ENCODE results near the gene CRHR2. TPM values are rescaled to one million over a fixed set of nuclear protein-coding genes. Genes with fewer than 3 reads are reported as not detected.

The CRHR2 gene
- total and polyA plus RNA-seq, 7 donors = under 0.01 TPM; not detected in 6

DNA sequence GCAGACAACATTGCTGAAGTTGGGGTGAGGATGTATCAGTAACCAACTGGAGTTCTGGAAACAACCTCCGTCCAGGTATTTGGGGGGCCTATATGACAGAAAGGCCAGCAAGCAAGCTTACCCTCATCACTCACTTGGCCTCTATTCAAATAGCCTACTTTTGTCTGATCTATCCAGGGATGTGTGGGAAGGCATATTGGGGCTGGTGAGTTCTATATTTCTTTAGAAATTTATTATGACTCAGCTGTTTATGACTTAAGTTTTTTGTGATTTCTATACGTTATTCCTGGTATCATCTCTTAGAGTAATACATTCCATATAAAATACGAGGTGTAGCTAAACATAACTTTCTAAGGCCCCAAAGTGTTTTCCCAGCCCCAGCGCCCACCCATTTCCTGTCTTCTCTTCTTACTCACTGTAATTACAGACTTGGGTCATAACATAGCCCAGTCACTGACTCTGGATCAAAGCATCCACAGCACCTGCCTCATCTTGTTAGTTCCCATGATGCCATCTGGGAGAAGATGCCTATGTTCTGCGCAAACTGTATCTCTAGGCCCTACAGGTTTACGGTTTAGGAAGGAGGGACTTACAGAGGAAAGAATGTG is 69.5 kb downstream of the CRHR2 start:
- Histone ChIP-seq H3K4me1 (no peaks in the 10 kb centered on the region), H3K27me3 (no peaks in the 10 kb centered on the region), H3K36me3 (peaks cover 8 to 94% (median 35%) of the 10 kb centered on the region in 4 donors), H3K9me3 (no peaks in the 10 kb centered on the region), H3K4me3 (no peak overlapping the region), H3K27ac (no peak overlapping the region)
- TF ChIP-seq, protein P1, sequence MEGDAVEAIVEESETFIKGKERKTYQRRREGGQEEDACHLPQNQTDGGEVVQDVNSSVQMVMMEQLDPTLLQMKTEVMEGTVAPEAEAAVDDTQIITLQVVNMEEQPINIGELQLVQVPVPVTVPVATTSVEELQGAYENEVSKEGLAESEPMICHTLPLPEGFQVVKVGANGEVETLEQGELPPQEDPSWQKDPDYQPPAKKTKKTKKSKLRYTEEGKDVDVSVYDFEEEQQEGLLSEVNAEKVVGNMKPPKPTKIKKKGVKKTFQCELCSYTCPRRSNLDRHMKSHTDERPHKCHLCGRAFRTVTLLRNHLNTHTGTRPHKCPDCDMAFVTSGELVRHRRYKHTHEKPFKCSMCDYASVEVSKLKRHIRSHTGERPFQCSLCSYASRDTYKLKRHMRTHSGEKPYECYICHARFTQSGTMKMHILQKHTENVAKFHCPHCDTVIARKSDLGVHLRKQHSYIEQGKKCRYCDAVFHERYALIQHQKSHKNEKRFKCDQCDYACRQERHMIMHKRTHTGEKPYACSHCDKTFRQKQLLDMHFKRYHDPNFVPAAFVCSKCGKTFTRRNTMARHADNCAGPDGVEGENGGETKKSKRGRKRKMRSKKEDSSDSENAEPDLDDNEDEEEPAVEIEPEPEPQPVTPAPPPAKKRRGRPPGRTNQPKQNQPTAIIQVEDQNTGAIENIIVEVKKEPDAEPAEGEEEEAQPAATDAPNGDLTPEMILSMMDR (IDR thresholded peaks at IDR 0.05) = no peak
- TF ChIP-seq POLR2A (IDR thresholded peaks at IDR 0.05) = no peak
- TF ChIP-seq POLR2AphosphoS5 (IDR thresholded peaks at IDR 0.05) = no peak
- TF ChIP-seq EP300 (IDR thresholded peaks at IDR 0.05) = no peak
- intact Hi-C loops (cut with DNase I) = no loop called here
- 86 to 89% methylated on average over 6 of the region's 6 CpGs for WGBS, 2 donors
- no peak for DNase-seq

GRCh38 chr7:30605832-30606231 is 76.4 kb downstream of the CRHR2 start:
- Histone ChIP-seq H3K36me3 (peaks cover 19 to 100% (median 38%) of the 10 kb centered on the region in 4 donors), H3K4me3 (no peak overlapping the region), H3K27me3 (no peaks in the 10 kb centered on the region), H3K9me3 (no peaks in the 10 kb centered on the region), H3K27ac (no peak overlapping the region), H3K4me1 (no peaks in the 10 kb centered on the region)
- WGBS, 2 donors = 97 to 98% methylated on average over 3 of the region's 3 CpGs
- no peak for DNase-seq
- intact Hi-C loops (cut with DNase I) = no loop called here
- TF ChIP-seq POLR2A (IDR thresholded peaks at IDR 0.05) = no peak
- TF ChIP-seq, protein P1 (IDR thresholded peaks at IDR 0.05) = no peak
- no peak for TF ChIP-seq EP300 (IDR thresholded peaks at IDR 0.05)
- no peak for TF ChIP-seq POLR2AphosphoS5 (IDR thresholded peaks at IDR 0.05)

DNA sequence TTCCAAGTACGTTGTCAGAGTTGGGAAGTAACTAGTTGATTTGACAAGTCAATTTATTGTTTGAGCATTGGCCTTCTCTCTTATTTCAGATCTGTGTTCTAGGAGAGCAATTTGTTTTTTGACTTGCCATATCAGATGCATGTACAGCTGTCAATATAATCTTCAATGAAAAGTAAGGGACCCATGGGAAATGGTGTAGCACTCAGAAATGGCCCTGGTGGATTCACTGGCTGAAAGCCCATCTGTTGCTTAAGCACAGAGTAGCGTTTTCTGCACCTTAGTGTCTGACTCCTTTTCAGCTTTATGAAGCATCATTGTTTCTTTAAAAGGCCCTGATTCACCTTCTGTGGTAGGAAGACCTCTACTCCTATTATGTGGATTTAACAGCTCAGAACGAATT is 77.4 kb downstream of the CRHR2 start:
- intact Hi-C loops (cut with DNase I) = no loop called here
- 93% methylated on average over 3 of the region's 3 CpGs for WGBS, 2 donors
- Histone ChIP-seq H3K27me3 (no peaks in the 10 kb centered on the region), H3K9me3 (no peaks in the 10 kb centered on the region), H3K27ac (no peak overlapping the region), H3K36me3 (peaks cover 19 to 100% (median 39%) of the 10 kb centered on the region in 4 donors), H3K4me3 (no peak overlapping the region), H3K4me1 (no peaks in the 10 kb centered on the region)
- TF ChIP-seq, protein P1 (IDR thresholded peaks at IDR 0.05) = no peak
- TF ChIP-seq POLR2A (IDR thresholded peaks at IDR 0.05) (no peak), EP300 (IDR thresholded peaks at IDR 0.05) (no peak), POLR2AphosphoS5 (IDR thresholded peaks at IDR 0.05) (no peak)
- DNase-seq = no peak

Other genes starting within 250 kb of the CRHR2 start
- gene NOD1, start 203.7 kb downstream of the CRHR2 start, total RNA-seq = 10 to 100 TPM in 2 of 4 donors, 1 to 10 TPM in 2; 5.9 to 17.5 (median 9.3) TPM
- 10 to 100 TPM in 1 of 3 donors, 1 to 10 TPM in 2; 3.0 to 14.1 (median 3.0) TPM for gene NOD1, start 203.7 kb downstream of the CRHR2 start, polyA plus RNA-seq
- gene GGCT, start 177.6 kb downstream of the CRHR2 start, total RNA-seq = 10 to 100 TPM; 18.8 to 40.9 (median 24.1) TPM
- gene GGCT, start 177.6 kb downstream of the CRHR2 start, polyA plus RNA-seq = 10 to 100 TPM; 64.9 to 97.3 (median 87.3) TPM
- 10 to 100 TPM; 38.3 to 50.1 (median 45.2) TPM for gene GARS1, start 87.6 kb downstream of the CRHR2 start, total RNA-seq
- 100 to 1,000 TPM in 1 of 3 donors, 10 to 100 TPM in 2; 55.5 to 109 (median 90.1) TPM for gene GARS1, start 87.6 kb downstream of the CRHR2 start, polyA plus RNA-seq
- 10 to 100 TPM in 3 of 4 donors, 1 to 10 TPM in 1; 5.9 to 39.6 (median 21.9) TPM for gene INMT, start 69.7 kb upstream of the CRHR2 start, total RNA-seq
- 1 to 10 TPM; 3.7 to 9.6 (median 4.1) TPM for gene INMT, start 69.7 kb upstream of the CRHR2 start, polyA plus RNA-seq
- gene MINDY4, start 89.0 kb upstream of the CRHR2 start, total RNA-seq = 10 to 100 TPM in 2 of 4 donors, 1 to 10 TPM in 2; 9.4 to 26.3 (median 16.0) TPM
- 1 to 10 TPM; 1.2 to 2.3 (median 1.8) TPM for gene MINDY4, start 89.0 kb upstream of the CRHR2 start, polyA plus RNA-seq
- gene AQP1, start 229.4 kb upstream of the CRHR2 start, total RNA-seq = 100 to 1,000 TPM in 3 of 4 donors, 10 to 100 TPM in 1; 66.0 to 191 (median 146) TPM
- 10 to 100 TPM in 1 of 3 donors, 1 to 10 TPM in 2; 3.7 to 41.8 (median 7.8) TPM for gene AQP1, start 229.4 kb upstream of the CRHR2 start, polyA plus RNA-seq

Measured in sigmoid colon (tissue), 7 donors.